ENCODE results near the gene RETREG1.
"Not testable (repeated sequence)": the region's sequence is repeated elsewhere in the genome, so short reads cannot be mapped to it uniquely, and the experiment has no call there.

The RETREG1 gene

GRCh38 chr5:16659536-16659935, 42.7 kb upstream of the RETREG1 start:
- H4K91ac ChIP-seq (ENCODE audit: low read depth, low read length, poor library complexity): no peak overlapping the region
- no peaks in the 10 kb centered on the region for H3K27me3 ChIP-seq (ENCODE audit: control insufficient read depth in 3 of 3, insufficient read depth in 3 of 3, low read depth in 1 of 3, low read length in 3 of 3)
- H2BK120ac ChIP-seq (ENCODE audit: low read depth, low read length): no peak overlapping the region
- H3K4me2 ChIP-seq (ENCODE audit: insufficient read depth, low read length, poor library complexity, severe bottlenecking): no peak overlapping the region
- no peak overlapping the region for H3K4ac ChIP-seq (ENCODE audit: low read length)
- H2BK15ac ChIP-seq (ENCODE audit: low read length): no peak overlapping the region
- H3K9me3 ChIP-seq (replicated peaks in 1 of 2; ENCODE audit: control insufficient read depth in 2 of 2, insufficient read depth in 1 of 2, low read depth in 1 of 2, low read length in 2 of 2): no peaks in the 10 kb centered on the region
- no peak overlapping the region for H3K14ac ChIP-seq (ENCODE audit: low read length)
- no peak overlapping the region for H3K4me3 ChIP-seq (ENCODE audit: low read length in 2 of 2)
- WGBS, 2 donors (ENCODE audit: extremely low coverage in 2 of 2, insufficient read length in 2 of 2, insufficient replicate concordance in 1 of 2): no CpG with 5 or more reads among the region's 1 CpG
- H3K4me1 ChIP-seq (ENCODE audit: control insufficient read depth in 2 of 2, insufficient read depth in 1 of 2, low read depth in 1 of 2, low read length in 2 of 2): no peaks in the 10 kb centered on the region
- no peak overlapping the region for H3K9ac ChIP-seq (ENCODE audit: low read depth, low read length, poor library complexity)
- no peak overlapping the region for H3K27ac ChIP-seq (replicated peaks; ENCODE audit: low read length)
- peaks cover 4 to 12% of the 10 kb centered on the region in 2 donors for H3K36me3 ChIP-seq (replicated peaks in 1 of 2; ENCODE audit: control insufficient read depth in 2 of 2, insufficient read depth in 2 of 2, low read length in 2 of 2)
- no peak overlapping the region for H3K18ac ChIP-seq (ENCODE audit: low read length)
- no peak for DNase-seq (ENCODE audit: low spot score)
- H3K79me1 ChIP-seq (ENCODE audit: low read depth, low read length): no peaks in the 10 kb centered on the region
- H3K23ac ChIP-seq (ENCODE audit: low read depth, low read length, poor library complexity): no peak overlapping the region
- H2AK5ac ChIP-seq (ENCODE audit: low read depth, low read length): no peak overlapping the region
- H2BK12ac ChIP-seq (ENCODE audit: low read length): no peak overlapping the region
- H2AFZ ChIP-seq (ENCODE audit: low read length): no peak overlapping the region
- H2BK5ac ChIP-seq (ENCODE audit: low read length): no peak overlapping the region
- no peak overlapping the region for H4K8ac ChIP-seq (ENCODE audit: low read depth, low read length)

GRCh38 chr5:16656561-16657191, 39.9 kb upstream of the RETREG1 start:
- Histone ChIP-seq H3K79me1 (ENCODE audit: low read depth, low read length) (no peaks in the 10 kb centered on the region), H3K36me3 (replicated peaks in 1 of 2; ENCODE audit: control insufficient read depth in 2 of 2, insufficient read depth in 2 of 2, low read length in 2 of 2) (no peaks in the 10 kb centered on the region), H4K91ac (ENCODE audit: low read depth, low read length, poor library complexity) (no peak overlapping the region), H3K4ac (ENCODE audit: low read length) (no peak overlapping the region), H3K9me3 (replicated peaks in 1 of 2; ENCODE audit: control insufficient read depth in 2 of 2, insufficient read depth in 1 of 2, low read depth in 1 of 2, low read length in 2 of 2) (no peaks in the 10 kb centered on the region), H4K8ac (ENCODE audit: low read depth, low read length) (no peak overlapping the region), H3K4me3 (ENCODE audit: low read length in 2 of 2) (no peak overlapping the region), H2BK120ac (ENCODE audit: low read depth, low read length) (no peak overlapping the region), H2BK5ac (ENCODE audit: low read length) (no peak overlapping the region), H2AFZ (ENCODE audit: low read length) (no peak overlapping the region), H2BK15ac (ENCODE audit: low read length) (no peak overlapping the region), H3K9ac (ENCODE audit: low read depth, low read length, poor library complexity) (no peak overlapping the region), H3K27ac (replicated peaks; ENCODE audit: low read length) (no peak overlapping the region), H3K4me2 (ENCODE audit: insufficient read depth, low read length, poor library complexity, severe bottlenecking) (no peak overlapping the region), H3K4me1 (ENCODE audit: control insufficient read depth in 2 of 2, insufficient read depth in 1 of 2, low read depth in 1 of 2, low read length in 2 of 2) (no peaks in the 10 kb centered on the region), H3K23ac (ENCODE audit: low read depth, low read length, poor library complexity) (no peak overlapping the region), H3K18ac (ENCODE audit: low read length) (no peak overlapping the region), H2AK5ac (ENCODE audit: low read depth, low read length) (no peak overlapping the region), H3K14ac (ENCODE audit: low read length) (no peak overlapping the region), H3K27me3 (ENCODE audit: control insufficient read depth in 3 of 3, insufficient read depth in 3 of 3, low read depth in 1 of 3, low read length in 3 of 3) (no peaks in the 10 kb centered on the region), H2BK12ac (ENCODE audit: low read length) (no peak overlapping the region)
- DNase-seq (ENCODE audit: low spot score): no peak
- WGBS, 2 donors (ENCODE audit: extremely low coverage in 2 of 2, insufficient read length in 2 of 2, insufficient replicate concordance in 1 of 2): no CpG with 5 or more reads among the region's 2 CpGs

GRCh38 chr5:16654647-16655334, 38.0 kb upstream of the RETREG1 start:
- Histone ChIP-seq H3K9ac (ENCODE audit: low read depth, low read length, poor library complexity) (no peak overlapping the region), H2BK12ac (ENCODE audit: low read length) (no peak overlapping the region), H3K36me3 (replicated peaks in 1 of 2; ENCODE audit: control insufficient read depth in 2 of 2, insufficient read depth in 2 of 2, low read length in 2 of 2) (no peaks in the 10 kb centered on the region), H3K27ac (replicated peaks; ENCODE audit: low read length) (no peak overlapping the region), H3K18ac (ENCODE audit: low read length) (no peak overlapping the region), H3K14ac (ENCODE audit: low read length) (no peak overlapping the region), H3K4me2 (ENCODE audit: insufficient read depth, low read length, poor library complexity, severe bottlenecking) (no peak overlapping the region), H2AK5ac (ENCODE audit: low read depth, low read length) (no peak overlapping the region), H3K79me1 (ENCODE audit: low read depth, low read length) (no peaks in the 10 kb centered on the region), H3K9me3 (replicated peaks in 1 of 2; ENCODE audit: control insufficient read depth in 2 of 2, insufficient read depth in 1 of 2, low read depth in 1 of 2, low read length in 2 of 2) (peaks cover 0 to under 1% of the 10 kb centered on the region in 2 donors), H2AFZ (ENCODE audit: low read length) (no peak overlapping the region), H3K23ac (ENCODE audit: low read depth, low read length, poor library complexity) (no peak overlapping the region), H4K91ac (ENCODE audit: low read depth, low read length, poor library complexity) (no peak overlapping the region), H2BK5ac (ENCODE audit: low read length) (no peak overlapping the region), H3K4me1 (ENCODE audit: control insufficient read depth in 2 of 2, insufficient read depth in 1 of 2, low read depth in 1 of 2, low read length in 2 of 2) (no peaks in the 10 kb centered on the region), H3K27me3 (ENCODE audit: control insufficient read depth in 3 of 3, insufficient read depth in 3 of 3, low read depth in 1 of 3, low read length in 3 of 3) (no peaks in the 10 kb centered on the region), H3K4ac (ENCODE audit: low read length) (no peak overlapping the region), H2BK15ac (ENCODE audit: low read length) (no peak overlapping the region), H4K8ac (ENCODE audit: low read depth, low read length) (no peak overlapping the region), H2BK120ac (ENCODE audit: low read depth, low read length) (no peak overlapping the region), H3K4me3 (ENCODE audit: low read length in 2 of 2) (no peak overlapping the region)
- no CpG with 5 or more reads among the region's 6 CpGs for WGBS, 2 donors (ENCODE audit: extremely low coverage in 2 of 2, insufficient read length in 2 of 2, insufficient replicate concordance in 1 of 2)
- DNase-seq (ENCODE audit: low spot score): no peak

- not testable (repeated sequence) for H3K14ac ChIP-seq (ENCODE audit: low read length); H2BK12ac ChIP-seq (ENCODE audit: low read length); H2AK5ac ChIP-seq (ENCODE audit: low read depth, low read length); H2BK120ac ChIP-seq (ENCODE audit: low read depth, low read length); H3K23ac ChIP-seq (ENCODE audit: low read depth, low read length, poor library complexity); H3K4me1 ChIP-seq (ENCODE audit: control insufficient read depth in 2 of 2, insufficient read depth in 1 of 2, low read depth in 1 of 2, low read length in 2 of 2); H3K79me1 ChIP-seq (ENCODE audit: low read depth, low read length); DNase-seq (ENCODE audit: low spot score); H3K9ac ChIP-seq (ENCODE audit: low read depth, low read length, poor library complexity); H4K91ac ChIP-seq (ENCODE audit: low read depth, low read length, poor library complexity); H2AFZ ChIP-seq (ENCODE audit: low read length); H3K4me2 ChIP-seq (ENCODE audit: insufficient read depth, low read length, poor library complexity, severe bottlenecking); H2BK15ac ChIP-seq (ENCODE audit: low read length); H3K9me3 ChIP-seq (replicated peaks in 1 of 2; ENCODE audit: control insufficient read depth in 2 of 2, insufficient read depth in 1 of 2, low read depth in 1 of 2, low read length in 2 of 2); H2BK5ac ChIP-seq (ENCODE audit: low read length); H3K4ac ChIP-seq (ENCODE audit: low read length); H4K8ac ChIP-seq (ENCODE audit: low read depth, low read length); H3K18ac ChIP-seq (ENCODE audit: low read length); H3K36me3 ChIP-seq (replicated peaks in 1 of 2; ENCODE audit: control insufficient read depth in 2 of 2, insufficient read depth in 2 of 2, low read length in 2 of 2); H3K27me3 ChIP-seq (ENCODE audit: control insufficient read depth in 3 of 3, insufficient read depth in 3 of 3, low read depth in 1 of 3, low read length in 3 of 3); H3K4me3 ChIP-seq (ENCODE audit: low read length in 2 of 2); H3K27ac ChIP-seq (replicated peaks; ENCODE audit: low read length)
- no CpG with 5 or more reads among the region's 8 CpGs for whole genome bisulfite sequencing, 2 donors (ENCODE audit: extremely low coverage in 2 of 2, insufficient read length in 2 of 2, insufficient replicate concordance in 1 of 2)
Measured at GRCh38 chr5:16648739-16649138, 31.9 kb upstream of the RETREG1 start.
